OCI-LY1 (cell line): ENCODE measurements around the gene TFEB.

ENCODE experiments used
- CTCF ChIP-seq: fragments of 200-600 bp; sonication (generic), shearing (Covaris generic); IDR thresholded peaks from 2 replicates; pipeline ENCODE4 v1.5.1; 2017; ENCODE audit warnings: mild to moderate bottlenecking, antibody characterized with exemption, low read length, moderate library complexity, mixed read lengths
- EZH2 ChIP-seq: fragments of 200-600 bp; sonication (generic), shearing (Covaris generic); IDR thresholded peaks from 2 replicates; pipeline ENCODE4 v1.8.0; 2017; ENCODE audit warnings: borderline replicate concordance, mixed run types, mild to moderate bottlenecking, antibody characterized with exemption, low read length, moderate library complexity, mixed read lengths

DNA sequence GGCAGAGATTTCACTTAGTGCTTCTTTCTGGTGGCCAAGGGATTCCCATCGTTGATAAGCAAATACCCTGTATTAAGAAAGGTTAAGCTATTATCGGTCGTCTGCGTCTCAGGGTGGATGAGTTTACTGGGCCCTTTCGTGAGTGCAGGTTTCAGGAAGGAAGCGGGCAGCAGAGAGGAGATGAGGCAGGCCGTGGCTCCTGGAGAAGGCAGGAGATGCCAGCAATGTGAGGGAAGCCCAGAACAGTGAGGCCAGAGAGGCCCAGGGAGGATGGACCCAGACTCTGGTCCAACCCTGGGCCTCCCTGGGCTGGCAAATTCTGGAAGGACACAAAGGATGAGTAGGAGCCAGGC is 11.2 kb downstream of the TFEB start:
- no peak for TF ChIP-seq CTCF
- TF ChIP-seq EZH2: no peak
